ENCODE results near the gene TMEM183A.
A peak's percentile ranks its signal among the peaks of the same experiment; 100 is the strongest.

The TMEM183A gene

GRCh38 chr1:203006948-203007871 is at the start of gene TMEM183A:
Gene TMEM183A, plus strand, starts transcription at chr1:203007374. Its CDS starts 92 bp downstream, at chr1:203007466.
- Histone ChIP-seq H2AFZ (ENCODE audit: low read depth, low read length) (peak within 1 kb of the TSS; percentile 14), H3K9me3 (ENCODE audit: low read length) (no peaks in the 10 kb centered on the region), H3K27me3 (ENCODE audit: insufficient read depth, low read length) (no peaks in the 10 kb centered on the region), H3K36me3 (ENCODE audit: insufficient read depth, low read length) (peaks cover 36% of the 10 kb centered on the region), H3K4me1 (ENCODE audit: insufficient read depth, low read length) (peaks cover 11% of the 10 kb centered on the region), H3K4me3 (ENCODE audit: low read length) (peak within 1 kb of the TSS; percentile 66)

GRCh38 chr1:202957733-202958543 is 49.2 kb upstream of the TMEM183A start, which contains the start of gene ADIPOR1:
Gene ADIPOR1, minus strand, starts transcription at chr1:202958312. Its CDS starts 7,242 bp downstream, at chr1:202951070.
- Histone ChIP-seq H3K9me3 (ENCODE audit: low read length) (no peaks in the 10 kb centered on the region), H3K36me3 (ENCODE audit: insufficient read depth, low read length) (no peaks in the 10 kb centered on the region), H3K4me1 (ENCODE audit: insufficient read depth, low read length) (peaks cover 20% of the 10 kb centered on the region), H3K4me3 (ENCODE audit: low read length) (peak within 1 kb of the TSS; percentile 98), H2AFZ (ENCODE audit: low read depth, low read length) (peak within 1 kb of the TSS; percentile 98), H3K27me3 (ENCODE audit: insufficient read depth, low read length) (no peaks in the 10 kb centered on the region)

GRCh38 chr1:202958544-202959275 is 48.5 kb upstream of the TMEM183A start:
- Histone ChIP-seq H3K27me3 (ENCODE audit: insufficient read depth, low read length) (no peaks in the 10 kb centered on the region), H3K4me1 (ENCODE audit: insufficient read depth, low read length) (peaks cover 20% of the 10 kb centered on the region), H3K9me3 (ENCODE audit: low read length) (no peaks in the 10 kb centered on the region), H2AFZ (ENCODE audit: low read depth, low read length) (peak overlapping the region; percentile 98), H3K4me3 (ENCODE audit: low read length) (peak overlapping the region; percentile 98), H3K36me3 (ENCODE audit: insufficient read depth, low read length) (no peaks in the 10 kb centered on the region)

- Histone ChIP-seq H2AFZ (ENCODE audit: low read depth, low read length) (no peak overlapping the region), H3K4me3 (ENCODE audit: low read length) (no peak overlapping the region), H3K4me1 (ENCODE audit: insufficient read depth, low read length) (peaks cover 20% of the 10 kb centered on the region), H3K9me3 (ENCODE audit: low read length) (no peaks in the 10 kb centered on the region), H3K36me3 (ENCODE audit: insufficient read depth, low read length) (no peaks in the 10 kb centered on the region), H3K27me3 (ENCODE audit: insufficient read depth, low read length) (no peaks in the 10 kb centered on the region)
These were observed 47.9 kb upstream of the TMEM183A start for GRCh38 chr1:202959276-202959620.

- Histone ChIP-seq H3K9me3 (ENCODE audit: low read length) (no peaks in the 10 kb centered on the region), H3K4me1 (ENCODE audit: insufficient read depth, low read length) (peaks cover 17% of the 10 kb centered on the region)
These were observed 45.8 kb upstream of the TMEM183A start for GRCh38 chr1:202961220-202961880.

GRCh38 chr1:202964791-202965410 is 42.3 kb upstream of the TMEM183A start:
- Histone ChIP-seq H3K27me3 (ENCODE audit: insufficient read depth, low read length) (no peaks in the 10 kb centered on the region), H3K36me3 (ENCODE audit: insufficient read depth, low read length) (no peaks in the 10 kb centered on the region), H2AFZ (ENCODE audit: low read depth, low read length) (no peak overlapping the region), H3K4me3 (ENCODE audit: low read length) (no peak overlapping the region), H3K9me3 (ENCODE audit: low read length) (no peaks in the 10 kb centered on the region), H3K4me1 (ENCODE audit: insufficient read depth, low read length) (peaks cover 12% of the 10 kb centered on the region)

More at GRCh38 chr1:202961220-202961880, 45.8 kb upstream of the TMEM183A start:
- Histone ChIP-seq H2AFZ (ENCODE audit: low read depth, low read length) (no peak overlapping the region), H3K36me3 (ENCODE audit: insufficient read depth, low read length) (no peaks in the 10 kb centered on the region), H3K27me3 (ENCODE audit: insufficient read depth, low read length) (no peaks in the 10 kb centered on the region), H3K4me3 (ENCODE audit: low read length) (no peak overlapping the region)

- Histone ChIP-seq H3K9me3 (ENCODE audit: low read length) (no peaks in the 10 kb centered on the region), H3K4me1 (ENCODE audit: insufficient read depth, low read length) (peaks cover 12% of the 10 kb centered on the region), H3K27me3 (ENCODE audit: insufficient read depth, low read length) (no peaks in the 10 kb centered on the region), H2AFZ (ENCODE audit: low read depth, low read length) (no peak overlapping the region), H3K4me3 (ENCODE audit: low read length) (no peak overlapping the region), H3K36me3 (ENCODE audit: insufficient read depth, low read length) (no peaks in the 10 kb centered on the region)
These were observed 41.8 kb upstream of the TMEM183A start for GRCh38 chr1:202965422-202965821.

GRCh38 chr1:202966006-202966898 is 40.9 kb upstream of the TMEM183A start:
- peak overlapping the region; percentile 57 for H3K4me3 ChIP-seq (ENCODE audit: low read length)
- H2AFZ ChIP-seq (ENCODE audit: low read depth, low read length): peak overlapping the region; percentile 44
- peaks cover 12% of the 10 kb centered on the region for H3K4me1 ChIP-seq (ENCODE audit: insufficient read depth, low read length)
- H3K27me3 ChIP-seq (ENCODE audit: insufficient read depth, low read length): no peaks in the 10 kb centered on the region
- H3K9me3 ChIP-seq (ENCODE audit: low read length): no peaks in the 10 kb centered on the region
- no peaks in the 10 kb centered on the region for H3K36me3 ChIP-seq (ENCODE audit: insufficient read depth, low read length)

- peak overlapping the region; percentile 75 for H2AFZ ChIP-seq (ENCODE audit: low read depth, low read length)
- peaks cover 4% of the 10 kb centered on the region for H3K27me3 ChIP-seq (ENCODE audit: insufficient read depth, low read length)
- peaks cover 12% of the 10 kb centered on the region for H3K4me1 ChIP-seq (ENCODE audit: insufficient read depth, low read length)
- H3K36me3 ChIP-seq (ENCODE audit: insufficient read depth, low read length): no peaks in the 10 kb centered on the region
- peak overlapping the region; percentile 49 for H3K4me3 ChIP-seq (ENCODE audit: low read length)
- no peaks in the 10 kb centered on the region for H3K9me3 ChIP-seq (ENCODE audit: low read length)
These were observed 39.4 kb upstream of the TMEM183A start for GRCh38 chr1:202967684-202968281.

- H3K27me3 ChIP-seq (ENCODE audit: insufficient read depth, low read length): peaks cover 4% of the 10 kb centered on the region
- H3K9me3 ChIP-seq (ENCODE audit: low read length): no peaks in the 10 kb centered on the region
- no peaks in the 10 kb centered on the region for H3K36me3 ChIP-seq (ENCODE audit: insufficient read depth, low read length)
- peak overlapping the region; percentile 49 for H3K4me3 ChIP-seq (ENCODE audit: low read length)
- peaks cover 12% of the 10 kb centered on the region for H3K4me1 ChIP-seq (ENCODE audit: insufficient read depth, low read length)
- H2AFZ ChIP-seq (ENCODE audit: low read depth, low read length): peak overlapping the region; percentile 75
These were observed 38.8 kb upstream of the TMEM183A start for GRCh38 chr1:202968351-202968750.

GRCh38 chr1:202968895-202969295 is 38.3 kb upstream of the TMEM183A start:
- peaks cover 4% of the 10 kb centered on the region for H3K27me3 ChIP-seq (ENCODE audit: insufficient read depth, low read length)
- no peak overlapping the region for H2AFZ ChIP-seq (ENCODE audit: low read depth, low read length)
- no peaks in the 10 kb centered on the region for H3K9me3 ChIP-seq (ENCODE audit: low read length)
- peaks cover 12% of the 10 kb centered on the region for H3K4me1 ChIP-seq (ENCODE audit: insufficient read depth, low read length)
- no peaks in the 10 kb centered on the region for H3K36me3 ChIP-seq (ENCODE audit: insufficient read depth, low read length)
- H3K4me3 ChIP-seq (ENCODE audit: low read length): no peak overlapping the region

Measured in neuron (in vitro differentiated cells).